GM23248 (cell line): ENCODE results near the gene AIFM1.

ENCODE experiments used
- EZH2 ChIP-seq: fragments of 200-600 bp; sonication (generic); IDR thresholded peaks from 2 replicates; pipeline ENCODE4 v1.6.1; 2018; ENCODE audit warnings: antibody characterized with exemption, mild to moderate bottlenecking; ENCODE audit not compliant: insufficient read depth, poor library complexity, severe bottlenecking
- EZH2phosphoT487 ChIP-seq: fragments of 200-600 bp; sonication (generic); IDR thresholded peaks from 2 replicates; pipeline ENCODE4 v1.6.1; 2018; ENCODE audit warnings: antibody characterized with exemption, moderate library complexity, mild to moderate bottlenecking, low read depth; ENCODE audit not compliant: insufficient read depth

DNA sequence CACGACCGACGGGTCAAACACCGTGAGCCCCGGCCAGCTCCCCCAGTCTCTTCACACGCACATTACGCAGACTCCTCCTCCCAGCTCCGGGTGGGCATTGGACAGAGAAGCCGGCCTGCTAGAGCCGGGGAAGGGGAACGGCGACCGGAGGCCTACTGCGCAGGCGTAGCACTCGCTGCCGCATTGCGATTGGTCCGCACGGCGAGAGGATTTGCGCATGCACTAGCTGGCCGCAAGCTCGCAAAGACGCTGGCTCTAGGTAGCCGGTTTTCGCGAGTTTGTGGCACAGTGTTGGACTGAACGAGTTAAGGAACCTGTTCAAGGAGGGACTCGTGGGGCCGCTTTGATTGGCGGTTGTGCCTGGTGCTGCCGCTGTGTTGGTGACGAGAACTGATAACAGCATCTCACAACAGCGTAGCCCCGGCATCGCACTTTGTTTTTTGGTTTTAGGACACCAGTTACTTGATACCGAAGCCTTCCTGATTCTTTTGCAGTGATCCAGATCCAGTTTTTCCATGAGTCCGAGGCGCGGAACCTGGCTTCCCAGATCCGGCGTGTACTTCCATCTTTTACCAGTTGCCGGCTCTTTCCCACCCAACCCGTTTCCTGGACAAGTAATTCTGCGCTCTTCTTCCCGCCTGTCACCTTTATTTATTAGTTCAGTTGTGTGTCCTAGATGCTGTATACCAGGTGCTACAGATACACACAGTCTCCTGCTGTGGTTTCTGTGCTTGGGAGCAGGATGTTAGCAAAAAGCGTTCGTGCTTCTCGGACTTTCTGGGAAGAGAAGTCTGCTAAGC is at the start of gene AIFM1:
- TF ChIP-seq EZH2phosphoT487 (no peak), EZH2 (no peak)
